ENCODE data around the gene CORIN.

The CORIN gene, protein sequence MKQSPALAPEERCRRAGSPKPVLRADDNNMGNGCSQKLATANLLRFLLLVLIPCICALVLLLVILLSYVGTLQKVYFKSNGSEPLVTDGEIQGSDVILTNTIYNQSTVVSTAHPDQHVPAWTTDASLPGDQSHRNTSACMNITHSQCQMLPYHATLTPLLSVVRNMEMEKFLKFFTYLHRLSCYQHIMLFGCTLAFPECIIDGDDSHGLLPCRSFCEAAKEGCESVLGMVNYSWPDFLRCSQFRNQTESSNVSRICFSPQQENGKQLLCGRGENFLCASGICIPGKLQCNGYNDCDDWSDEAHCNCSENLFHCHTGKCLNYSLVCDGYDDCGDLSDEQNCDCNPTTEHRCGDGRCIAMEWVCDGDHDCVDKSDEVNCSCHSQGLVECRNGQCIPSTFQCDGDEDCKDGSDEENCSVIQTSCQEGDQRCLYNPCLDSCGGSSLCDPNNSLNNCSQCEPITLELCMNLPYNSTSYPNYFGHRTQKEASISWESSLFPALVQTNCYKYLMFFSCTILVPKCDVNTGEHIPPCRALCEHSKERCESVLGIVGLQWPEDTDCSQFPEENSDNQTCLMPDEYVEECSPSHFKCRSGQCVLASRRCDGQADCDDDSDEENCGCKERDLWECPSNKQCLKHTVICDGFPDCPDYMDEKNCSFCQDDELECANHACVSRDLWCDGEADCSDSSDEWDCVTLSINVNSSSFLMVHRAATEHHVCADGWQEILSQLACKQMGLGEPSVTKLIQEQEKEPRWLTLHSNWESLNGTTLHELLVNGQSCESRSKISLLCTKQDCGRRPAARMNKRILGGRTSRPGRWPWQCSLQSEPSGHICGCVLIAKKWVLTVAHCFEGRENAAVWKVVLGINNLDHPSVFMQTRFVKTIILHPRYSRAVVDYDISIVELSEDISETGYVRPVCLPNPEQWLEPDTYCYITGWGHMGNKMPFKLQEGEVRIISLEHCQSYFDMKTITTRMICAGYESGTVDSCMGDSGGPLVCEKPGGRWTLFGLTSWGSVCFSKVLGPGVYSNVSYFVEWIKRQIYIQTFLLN

GRCh38 chr4:47837908-47838294 lies at the start of gene CORIN:
CORIN (minus strand) TSS chr4:47838067; CDS start chr4:47837949, 118 bp downstream.
- no peaks in the 10 kb centered on the region for H4K20me1 ChIP-seq (ENCODE audit: insufficient read depth)
- H3K4me2 ChIP-seq = peak within 1 kb of the TSS; percentile 51; the same call in 1 of the 2 replicates
- peak within 1 kb of the TSS; percentile 38; the same call in 1 of the 2 replicates for H2AFZ ChIP-seq (ENCODE audit: low read depth)
- peak within 1 kb of the TSS; percentile 30; the same call in 1 of the 2 replicates for H3K9ac ChIP-seq
- TF ChIP-seq CTCF (conservative IDR thresholded peaks at IDR 0.05; ENCODE audit: low read depth, low read length) = no peak
- H3K4me3 ChIP-seq (IDR thresholded peaks at IDR 0.05; ENCODE audit: insufficient read depth, low read depth, low read length) = no peak within 1 kb of the TSS
- no peaks in the 10 kb centered on the region for H3K36me3 ChIP-seq (ENCODE audit: insufficient read depth)
- H3K4me1 ChIP-seq (ENCODE audit: low read depth, poor library complexity, severe bottlenecking) = peaks cover 5% of the 10 kb centered on the region
- no peaks in the 10 kb centered on the region for H3K79me2 ChIP-seq (ENCODE audit: insufficient read depth, low read depth)
- H3K27ac ChIP-seq = no peak within 1 kb of the TSS
- H3K27me3 ChIP-seq (ENCODE audit: insufficient read depth, low read depth) = no peaks in the 10 kb centered on the region

DNA sequence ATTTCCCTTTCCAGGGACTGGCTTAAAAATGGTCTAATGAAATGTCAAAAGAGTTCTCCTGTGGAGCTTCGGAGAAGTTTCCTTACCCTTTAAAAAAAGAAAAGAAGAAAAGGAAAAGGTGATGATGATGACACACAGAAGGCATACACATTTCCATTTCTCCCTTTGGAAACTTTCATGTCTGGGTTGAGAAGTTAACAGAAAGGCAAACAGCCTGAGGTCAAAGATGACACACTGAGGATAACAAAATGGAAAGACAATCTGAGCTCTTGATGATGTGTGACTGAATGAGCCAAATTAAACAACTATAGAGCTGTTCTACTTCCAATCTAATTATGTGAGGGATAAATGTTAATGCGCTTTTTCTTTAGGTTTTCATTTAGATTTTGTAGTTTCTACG lies 44.4 kb upstream of the CORIN start:
- Histone ChIP-seq H2AFZ (ENCODE audit: low read depth) (no peak overlapping the region), H4K20me1 (ENCODE audit: insufficient read depth) (no peaks in the 10 kb centered on the region), H3K27me3 (ENCODE audit: insufficient read depth, low read depth) (no peaks in the 10 kb centered on the region), H3K79me2 (ENCODE audit: insufficient read depth, low read depth) (no peaks in the 10 kb centered on the region), H3K4me2 (no peak overlapping the region), H3K36me3 (ENCODE audit: insufficient read depth) (0 out of 2 replicates have a peak, but pooled peaks cover 4% of the 10 kb centered on the region), H3K27ac (no peak overlapping the region), H3K4me1 (ENCODE audit: low read depth, poor library complexity, severe bottlenecking) (no peaks in the 10 kb centered on the region), H3K9ac (no peak overlapping the region), H3K4me3 (IDR thresholded peaks at IDR 0.05; ENCODE audit: insufficient read depth, low read depth, low read length) (no peak overlapping the region)
- TF ChIP-seq CTCF (conservative IDR thresholded peaks at IDR 0.05; ENCODE audit: low read depth, low read length) = no peak

- Histone ChIP-seq H3K36me3 (ENCODE audit: insufficient read depth) (0 out of 2 replicates have a peak, but pooled peaks cover 4% of the 10 kb centered on the region), H4K20me1 (ENCODE audit: insufficient read depth) (no peaks in the 10 kb centered on the region), H3K79me2 (ENCODE audit: insufficient read depth, low read depth) (no peaks in the 10 kb centered on the region), H3K9ac (no peak overlapping the region), H3K4me2 (no peak overlapping the region), H3K27ac (no peak overlapping the region), H3K4me3 (IDR thresholded peaks at IDR 0.05; ENCODE audit: insufficient read depth, low read depth, low read length) (no peak overlapping the region), H3K27me3 (ENCODE audit: insufficient read depth, low read depth) (no peaks in the 10 kb centered on the region), H2AFZ (ENCODE audit: low read depth) (no peak overlapping the region), H3K4me1 (ENCODE audit: low read depth, poor library complexity, severe bottlenecking) (no peaks in the 10 kb centered on the region)
- TF ChIP-seq CTCF (conservative IDR thresholded peaks at IDR 0.05; ENCODE audit: low read depth, low read length) = no peak
Measured at GRCh38 chr4:47879458-47879857, 41.6 kb upstream of the CORIN start.

DNA sequence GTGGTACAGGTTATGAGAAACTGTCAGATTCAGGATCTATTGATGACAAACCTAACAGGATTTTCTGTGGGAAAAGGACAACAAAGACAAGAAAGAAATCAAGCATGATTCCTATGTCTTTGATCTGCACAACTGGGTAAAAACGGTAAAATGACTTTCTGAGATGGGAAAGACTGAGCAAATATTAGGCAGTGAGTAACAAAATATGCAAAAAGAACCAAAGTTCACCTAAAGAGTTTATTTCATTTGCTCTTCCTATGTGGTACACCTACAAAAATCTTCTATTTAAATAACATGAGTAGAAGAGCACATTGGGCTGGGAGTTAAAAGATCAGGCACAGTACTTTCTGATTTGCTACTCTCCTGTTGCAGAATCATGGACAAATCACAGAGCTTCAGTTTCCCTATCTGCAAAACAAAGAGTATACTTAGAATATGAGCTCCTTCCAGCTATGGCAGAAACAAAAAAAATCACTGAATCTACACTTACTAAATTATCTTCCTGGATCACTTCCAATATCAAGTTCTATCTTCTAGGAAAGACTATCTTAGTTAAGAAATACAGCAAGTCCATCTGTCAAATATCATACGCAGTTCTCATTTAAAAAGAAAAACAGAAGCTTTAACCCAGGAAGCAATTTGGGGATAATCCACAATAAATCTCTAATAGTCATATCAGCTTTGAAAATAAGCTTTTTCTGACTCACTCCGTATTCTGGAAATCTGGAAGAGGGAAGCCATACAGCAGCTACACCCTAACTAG lies 39.1 kb upstream of the CORIN start:
- Histone ChIP-seq H3K27me3 (ENCODE audit: insufficient read depth, low read depth) (no peaks in the 10 kb centered on the region), H3K4me3 (IDR thresholded peaks at IDR 0.05; ENCODE audit: insufficient read depth, low read depth, low read length) (no peak overlapping the region), H3K36me3 (ENCODE audit: insufficient read depth) (peaks cover 9% of the 10 kb centered on the region; the same call in 1 of the 2 replicates), H4K20me1 (ENCODE audit: insufficient read depth) (no peaks in the 10 kb centered on the region), H3K4me1 (ENCODE audit: low read depth, poor library complexity, severe bottlenecking) (no peaks in the 10 kb centered on the region), H3K27ac (no peak overlapping the region), H2AFZ (ENCODE audit: low read depth) (no peak overlapping the region), H3K79me2 (ENCODE audit: insufficient read depth, low read depth) (no peaks in the 10 kb centered on the region), H3K4me2 (no peak overlapping the region), H3K9ac (no peak overlapping the region)
- TF ChIP-seq CTCF (conservative IDR thresholded peaks at IDR 0.05; ENCODE audit: low read depth, low read length) = no peak

Data from KMS-11 (cell line).